Muscle of leg (tissue), 11 donors: Measurements from ENCODE around the gene APOBEC3F. TPM values are rescaled to one million over a fixed set of nuclear protein-coding genes. Genes with fewer than 3 reads are reported as not detected.
"Not testable (repeated sequence)": the region's sequence is repeated elsewhere in the genome, so short reads cannot be mapped to it uniquely, and the experiment has no call there.

Source experiments
- DNase-seq: peaks from one replicate; pipeline ENCODE4 v3.0.0; 2013
- H3K27ac ChIP-seq: one replicate; pipeline ENCODE4 v1.5.1; 2013; ENCODE audit warnings: mild to moderate bottlenecking, low read length, control low read depth
- H3K27me3 ChIP-seq: one replicate; pipeline ENCODE4 v1.6.1; 2013; ENCODE audit warnings: low read length; ENCODE audit not compliant: control insufficient read depth, insufficient read depth
- H3K36me3 ChIP-seq: one replicate; pipeline ENCODE4 v1.6.1; 2013; ENCODE audit warnings: low read length; ENCODE audit not compliant: control insufficient read depth, insufficient read depth
- H3K4me1 ChIP-seq: one replicate; pipeline ENCODE4 v1.6.1; 2013; ENCODE audit warnings: low read length; ENCODE audit not compliant: control insufficient read depth, insufficient read depth
- H3K4me3 ChIP-seq: one replicate; pipeline ENCODE4 v1.5.1; 2013; ENCODE audit warnings: low read length, control low read depth
- H3K9me3 ChIP-seq: replicated peaks from 2 replicates; pipeline ENCODE4 v1.6.1; 2013; ENCODE audit warnings: low read depth, low read length; ENCODE audit not compliant: control insufficient read depth
- WGBS: methylation state at CpG from one replicate; pipeline ENCODE4 v1.1.5; 2013; ENCODE audit warnings: missing lambda C conversion rate; ENCODE audit not compliant: insufficient coverage; 5-methylcytosine and 5-hydroxymethylcytosine counted together
- polyA plus RNA-seq, 8 donors: library from polyadenylated mRNA; unstranded; fragments of 120-200 nt; gene quantifications; one replicate each; pipeline versions ENCODE4 v1.2.1 to v1.2.3, GENCODE V29; 2013; ENCODE audit warnings: inconsistent platforms in 1 of 8, low replicate concordance in 1 of 8; ENCODE audit not compliant: insufficient read length in 8 of 8, insufficient read depth in 1 of 8
- total RNA-seq: library from RNA; stranded (reverse); fragments of 120-200 nt; gene quantifications from one replicate; pipeline ENCODE4 v1.2.4, GENCODE V29; 2013

APOBEC3F gene
- total and polyA plus RNA-seq, 9 donors = 2.7 to 4.6 (median 3.2) TPM

DNA sequence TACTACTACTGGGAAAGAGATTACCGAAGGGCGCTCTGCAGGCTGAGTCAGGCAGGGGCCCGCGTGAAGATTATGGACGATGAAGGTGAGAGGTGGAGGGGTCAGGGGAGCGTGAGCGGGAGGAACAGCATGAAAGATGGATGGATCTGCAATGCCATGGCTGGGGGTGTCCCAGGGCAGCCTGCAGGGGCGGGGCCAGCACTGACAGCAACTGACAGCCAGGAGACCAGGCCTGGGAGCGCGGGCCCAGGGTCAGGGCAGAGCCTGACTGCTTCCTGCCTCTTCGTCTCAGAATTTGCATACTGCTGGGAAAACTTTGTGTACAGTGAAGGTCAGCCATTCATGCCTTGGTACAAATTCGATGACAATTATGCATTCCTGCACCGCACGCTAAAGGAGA, 4.5 kb downstream of the APOBEC3F start:
- WGBS = 76% methylated on average over 14 of the region's 14 CpGs

DNA sequence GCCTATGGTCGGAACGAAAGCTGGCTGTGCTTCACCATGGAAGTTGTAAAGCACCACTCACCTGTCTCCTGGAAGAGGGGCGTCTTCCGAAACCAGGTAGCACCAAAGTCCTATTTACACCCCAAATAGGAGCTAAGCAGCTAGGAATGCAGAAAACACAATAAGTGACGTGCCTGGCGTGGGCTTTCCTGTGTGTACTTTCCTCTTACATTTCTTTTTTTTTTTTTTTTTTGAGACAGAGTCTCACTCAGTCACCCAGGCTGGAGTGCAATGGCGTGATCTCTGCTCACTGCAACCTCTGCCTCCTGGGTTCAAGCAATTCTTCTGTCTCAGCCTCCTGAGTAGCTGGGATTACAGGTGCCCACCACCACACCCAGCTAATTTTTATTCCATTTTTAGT, 8.8 kb downstream of the APOBEC3F start:
- H3K9me3 ChIP-seq, DNase-seq: not testable (repeated sequence)
- 82% methylated on average over 7 of the region's 7 CpGs for WGBS

More for the DNA sequence above, 4.5 kb downstream of the APOBEC3F start:
- H3K27ac ChIP-seq, H3K36me3 ChIP-seq, H3K4me3 ChIP-seq, H3K27me3 ChIP-seq, DNase-seq, H3K4me1 ChIP-seq, H3K9me3 ChIP-seq: not testable (repeated sequence)

DNA sequence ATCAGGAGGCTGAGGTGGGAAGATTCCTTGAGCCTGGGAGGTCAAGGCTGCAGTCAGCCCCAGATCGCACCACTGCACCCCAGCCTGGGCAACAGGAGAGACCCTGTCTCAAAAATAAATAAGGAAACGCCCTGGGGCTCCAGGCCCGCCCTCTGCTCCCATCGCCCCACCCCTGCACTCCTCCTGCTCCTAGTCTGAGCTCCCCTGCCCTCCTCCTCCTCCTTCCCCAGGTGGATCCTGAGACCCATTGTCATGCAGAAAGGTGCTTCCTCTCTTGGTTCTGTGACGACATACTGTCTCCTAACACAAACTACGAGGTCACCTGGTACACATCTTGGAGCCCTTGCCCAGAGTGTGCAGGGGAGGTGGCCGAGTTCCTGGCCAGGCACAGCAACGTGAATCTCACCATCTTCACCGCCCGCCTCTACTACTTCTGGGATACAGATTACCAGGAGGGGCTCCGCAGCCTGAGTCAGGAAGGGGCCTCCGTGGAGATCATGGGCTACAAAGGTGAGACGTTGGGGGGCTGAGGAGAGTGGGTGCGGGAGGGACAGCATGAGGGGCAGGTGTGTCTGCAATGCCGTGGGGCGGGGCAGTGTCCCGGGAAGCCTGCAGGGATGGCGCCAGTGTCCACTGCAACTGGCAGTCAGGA, 11.3 kb downstream of the APOBEC3F start:
- not testable (repeated sequence) for H3K4me3 ChIP-seq, H3K27me3 ChIP-seq, H3K36me3 ChIP-seq, H3K9me3 ChIP-seq, H3K4me1 ChIP-seq, DNase-seq, H3K27ac ChIP-seq
- 71% methylated on average over 10 of the region's 18 CpGs for WGBS

More for the DNA sequence above, 8.8 kb downstream of the APOBEC3F start:
- not testable (repeated sequence) for H3K4me1 ChIP-seq, H3K36me3 ChIP-seq, H3K4me3 ChIP-seq, H3K27me3 ChIP-seq, H3K27ac ChIP-seq

DNA sequence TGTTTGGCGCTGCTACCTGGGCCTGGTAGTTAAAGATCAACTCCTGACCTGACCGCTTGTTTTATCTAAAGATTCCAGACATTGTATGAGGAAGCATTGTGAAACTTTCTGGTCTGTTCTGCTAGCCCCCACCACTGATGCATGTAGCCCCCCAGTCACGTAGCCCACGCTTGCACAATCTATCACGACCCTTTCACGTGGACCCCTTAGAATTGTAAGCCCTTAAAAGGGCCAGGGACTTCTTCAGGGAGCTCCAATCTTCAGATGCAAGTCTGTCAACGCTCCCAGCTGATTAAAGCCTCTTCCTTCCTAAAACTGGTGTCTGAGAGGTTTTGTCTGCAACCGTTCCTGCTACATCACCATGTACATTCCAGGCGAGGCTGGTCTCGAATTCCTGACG, 15.0 kb downstream of the APOBEC3F start:
- WGBS = 96% methylated on average over 11 of the region's 11 CpGs
- H3K27me3 ChIP-seq = no peaks in the 10 kb centered on the region
- H3K36me3 ChIP-seq = no peaks in the 10 kb centered on the region
- no peaks in the 10 kb centered on the region for H3K4me1 ChIP-seq
- H3K9me3 ChIP-seq = no peaks in the 10 kb centered on the region
- no peak overlapping the region for H3K4me3 ChIP-seq
- no peak for DNase-seq
- H3K27ac ChIP-seq = no peak overlapping the region

DNA sequence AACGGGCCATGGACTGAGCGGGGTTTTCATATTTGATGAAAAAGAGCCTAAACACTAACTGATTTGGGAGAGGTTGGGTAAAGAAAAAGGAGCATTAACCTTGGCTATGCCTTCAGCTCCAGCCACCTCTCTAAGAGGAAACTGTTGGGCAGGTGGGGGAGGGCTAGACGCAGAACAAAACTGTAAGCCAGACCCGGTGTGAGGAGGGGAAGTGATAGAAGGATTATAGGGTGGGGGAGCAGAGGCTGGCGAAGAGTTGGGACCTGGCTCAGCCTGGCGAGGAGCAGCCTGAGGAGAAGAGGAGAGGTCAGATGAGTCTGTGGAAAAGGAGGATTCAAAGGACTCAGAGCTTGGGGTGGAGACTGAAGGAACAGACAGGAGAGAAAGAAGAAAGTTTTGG, 20.6 kb downstream of the APOBEC3F start:
- H3K9me3 ChIP-seq, H3K36me3 ChIP-seq, DNase-seq, H3K4me1 ChIP-seq, H3K27ac ChIP-seq, H3K27me3 ChIP-seq, H3K4me3 ChIP-seq: not testable (repeated sequence)
- WGBS = 40% methylated on average over 5 of the region's 6 CpGs

DNA sequence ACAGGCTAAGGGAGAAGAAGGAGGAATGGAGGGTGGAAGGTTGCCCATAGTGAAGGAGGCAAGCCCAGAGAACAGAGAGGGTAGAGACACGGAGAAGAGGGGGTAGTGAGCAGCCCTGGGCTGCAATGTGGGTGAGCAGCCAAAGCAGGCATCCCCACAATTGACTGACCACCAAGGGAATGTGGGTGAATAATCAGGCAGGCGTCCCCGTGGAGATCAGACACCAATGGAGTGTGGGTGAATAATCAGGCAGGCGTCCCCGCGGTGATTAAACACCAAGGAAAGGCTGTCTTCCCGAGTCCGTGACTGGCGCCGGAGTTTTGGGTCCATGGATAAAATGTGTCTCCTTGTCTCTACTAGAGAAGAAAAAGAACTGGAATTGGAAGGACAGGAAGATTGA, 21.3 kb downstream of the APOBEC3F start:
- DNase-seq, H3K4me3 ChIP-seq, H3K27ac ChIP-seq, H3K9me3 ChIP-seq, H3K4me1 ChIP-seq, H3K36me3 ChIP-seq, H3K27me3 ChIP-seq: not testable (repeated sequence)
- WGBS = 86% methylated on average over 10 of the region's 10 CpGs

DNA sequence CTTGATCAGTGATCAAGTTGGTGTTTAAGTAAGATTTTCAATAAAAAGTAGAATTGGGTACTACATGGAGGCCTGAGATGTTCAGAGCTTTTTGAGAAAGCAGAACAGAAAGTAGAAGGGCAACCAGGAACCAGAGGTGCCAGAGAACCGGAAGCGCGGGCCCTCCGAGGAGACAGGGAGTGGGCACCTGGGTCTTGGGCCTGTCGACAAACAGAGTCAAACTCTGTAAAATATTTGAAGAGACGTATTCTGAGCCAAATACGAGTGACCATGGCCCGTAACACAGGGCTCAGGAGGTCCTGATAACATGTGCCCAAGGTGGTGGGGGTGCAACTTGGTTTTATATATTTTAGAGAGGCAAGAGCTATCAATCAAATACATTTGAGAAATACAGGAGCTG, 23.2 kb downstream of the APOBEC3F start:
- not testable (repeated sequence) for DNase-seq, H3K9me3 ChIP-seq, H3K4me3 ChIP-seq, H3K27me3 ChIP-seq, H3K27ac ChIP-seq, H3K4me1 ChIP-seq, H3K36me3 ChIP-seq
- 83% methylated on average over 4 of the region's 8 CpGs for WGBS

DNA sequence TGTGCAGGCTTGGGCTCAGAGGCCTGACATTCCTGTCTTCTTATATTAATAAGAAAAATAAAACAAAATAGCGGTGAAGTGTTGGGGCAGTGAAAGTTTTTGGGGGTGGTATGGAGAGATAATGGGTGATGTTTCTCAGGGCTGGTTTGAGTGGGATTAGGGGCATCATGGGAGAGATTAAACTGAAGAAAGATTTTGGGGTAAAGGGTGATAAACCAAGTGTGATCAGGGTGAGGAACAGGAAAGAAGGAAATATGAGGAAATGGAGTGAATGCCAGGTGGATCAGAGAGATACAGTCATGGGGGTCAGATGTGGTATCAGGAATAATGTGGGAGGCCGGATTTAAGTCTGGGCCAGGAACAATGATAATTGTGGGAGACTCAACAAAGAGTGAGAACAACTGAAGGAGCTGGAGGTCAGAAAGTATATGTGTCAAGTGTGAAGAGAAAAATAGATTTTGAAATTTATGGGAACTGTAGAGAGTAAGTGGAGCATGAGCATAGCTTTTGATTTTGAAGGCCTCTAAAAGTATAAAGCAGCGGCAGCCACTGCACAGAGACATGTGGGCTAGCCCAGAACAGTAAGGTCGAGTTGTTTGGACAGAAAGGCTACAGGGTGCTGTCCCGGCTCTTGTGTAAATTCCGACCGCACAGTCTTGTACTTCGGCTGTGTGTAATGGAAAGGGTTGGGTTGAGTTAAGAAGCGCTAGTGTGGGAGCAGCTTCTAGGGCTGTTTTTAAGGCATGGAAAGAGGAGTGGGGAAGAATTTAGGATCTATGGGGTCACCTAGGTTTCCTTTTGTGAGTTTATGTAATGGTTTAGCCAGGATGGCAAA, 26.0 kb downstream of the APOBEC3F start:
- H3K9me3 ChIP-seq, H3K36me3 ChIP-seq, H3K27ac ChIP-seq, H3K4me3 ChIP-seq, H3K4me1 ChIP-seq, H3K27me3 ChIP-seq, DNase-seq: not testable (repeated sequence)
- 60% methylated on average over 9 of the region's 9 CpGs for WGBS

DNA sequence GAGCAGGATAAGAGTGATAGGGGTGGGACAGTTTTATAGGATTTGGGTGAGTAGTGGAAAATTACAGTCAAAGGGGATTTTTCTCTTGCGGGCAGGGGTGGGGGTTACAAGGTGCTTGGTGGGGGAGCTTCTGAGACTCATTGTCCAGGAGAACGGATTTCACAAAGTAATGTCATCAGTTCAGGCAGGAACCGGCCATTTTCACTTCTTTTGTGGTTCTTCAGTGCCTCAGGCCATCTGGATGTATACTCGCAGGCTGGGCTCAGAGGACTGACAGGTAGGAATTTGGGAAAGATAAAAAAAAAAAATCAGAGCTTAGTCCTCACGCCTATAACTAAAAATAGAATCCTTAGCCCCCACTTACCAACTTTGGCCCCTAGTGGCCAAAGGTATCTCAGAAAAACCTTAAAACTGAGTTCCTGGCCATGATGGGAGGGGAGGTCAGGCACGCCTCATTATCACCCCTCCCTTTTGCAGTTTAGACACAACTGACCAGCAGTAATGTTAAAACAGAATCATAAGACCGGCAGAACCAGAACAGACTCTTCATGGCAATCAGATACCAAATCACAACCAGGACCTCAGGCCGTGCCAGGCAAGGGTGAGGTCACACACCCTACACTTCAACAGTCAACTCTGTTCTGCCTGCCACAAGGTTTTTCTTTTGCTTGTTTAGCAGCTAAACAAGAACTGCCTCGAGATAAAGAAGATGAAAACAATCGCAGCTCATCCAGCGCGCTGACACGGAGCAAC, 27.5 kb downstream of the APOBEC3F start:
- WGBS = 67% methylated on average over 11 of the region's 13 CpGs
- Histone ChIP-seq H3K27ac (no peak overlapping the region), H3K27me3 (no peaks in the 10 kb centered on the region), H3K36me3 (no peaks in the 10 kb centered on the region), H3K4me3 (no peak overlapping the region), H3K4me1 (no peaks in the 10 kb centered on the region), H3K9me3 (no peaks in the 10 kb centered on the region)
- DNase-seq = no peak

DNA sequence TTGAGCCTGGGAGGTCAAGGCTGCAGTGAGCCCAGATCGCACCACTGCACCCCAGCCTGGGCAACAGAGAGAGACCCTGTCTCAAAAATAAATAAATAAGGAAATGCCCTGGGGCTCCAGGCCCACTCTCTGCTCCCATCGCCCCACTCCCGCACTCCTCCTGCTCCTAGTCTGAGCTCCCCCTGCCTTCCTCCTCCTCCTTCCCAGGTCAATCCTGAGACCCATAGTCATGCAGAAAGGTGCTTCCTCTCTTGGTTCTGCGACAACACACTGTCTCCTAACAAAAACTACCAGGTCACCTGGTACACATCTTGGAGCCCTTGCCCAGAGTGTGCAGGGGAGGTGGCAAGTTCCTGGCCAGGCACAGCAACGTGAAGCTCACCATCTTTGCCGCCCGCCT, 29.5 kb downstream of the APOBEC3F start:
- no peak overlapping the region for H3K4me3 ChIP-seq
- no peaks in the 10 kb centered on the region for H3K27me3 ChIP-seq
- H3K36me3 ChIP-seq = no peaks in the 10 kb centered on the region
- H3K27ac ChIP-seq = no peak overlapping the region
- no peak for DNase-seq
- H3K9me3 ChIP-seq = no peaks in the 10 kb centered on the region
- WGBS = 88% methylated on average over 1 of the region's 7 CpGs
- H3K4me1 ChIP-seq = no peaks in the 10 kb centered on the region
